OCI-LY1 (cell line): Measurements from ENCODE around the gene IWS1.
"Not testable (repeated sequence)": the region's sequence is repeated elsewhere in the genome, so short reads cannot be mapped to it uniquely, and the experiment has no call there.

Experiments used
- CTCF ChIP-seq: fragments of 200-600 bp; sonication (generic), shearing (Covaris generic); IDR thresholded peaks from 2 replicates; pipeline ENCODE4 v1.5.1; 2017; ENCODE audit warnings: mild to moderate bottlenecking, antibody characterized with exemption, low read length, moderate library complexity, mixed read lengths
- EZH2 ChIP-seq: fragments of 200-600 bp; sonication (generic), shearing (Covaris generic); IDR thresholded peaks from 2 replicates; pipeline ENCODE4 v1.8.0; 2017; ENCODE audit warnings: borderline replicate concordance, mixed run types, mild to moderate bottlenecking, antibody characterized with exemption, low read length, moderate library complexity, mixed read lengths

- TF ChIP-seq CTCF, EZH2: not testable (repeated sequence)
Observed at GRCh38 chr2:127452423-127452822, 73.9 kb downstream of the IWS1 start.
